K562 treated with DMSO at 1 percent for 48 hours (cell line): ENCODE results near the gene TUBB8B. TPM values are rescaled to one million over a fixed set of nuclear protein-coding genes. Genes with fewer than 3 reads are reported as not detected.

Experiments used
- total RNA-seq: library from RNA; unstranded; fragments of 300-600 nt; gene quantifications from 2 replicates; pipeline ENCODE4 v1.2.3, GENCODE V29; 2022; ENCODE audit warnings: low replicate concordance; ENCODE audit errors: extremely low read depth

Gene TUBB8B
- not detected in 2 replicates for total RNA-seq

DNA sequence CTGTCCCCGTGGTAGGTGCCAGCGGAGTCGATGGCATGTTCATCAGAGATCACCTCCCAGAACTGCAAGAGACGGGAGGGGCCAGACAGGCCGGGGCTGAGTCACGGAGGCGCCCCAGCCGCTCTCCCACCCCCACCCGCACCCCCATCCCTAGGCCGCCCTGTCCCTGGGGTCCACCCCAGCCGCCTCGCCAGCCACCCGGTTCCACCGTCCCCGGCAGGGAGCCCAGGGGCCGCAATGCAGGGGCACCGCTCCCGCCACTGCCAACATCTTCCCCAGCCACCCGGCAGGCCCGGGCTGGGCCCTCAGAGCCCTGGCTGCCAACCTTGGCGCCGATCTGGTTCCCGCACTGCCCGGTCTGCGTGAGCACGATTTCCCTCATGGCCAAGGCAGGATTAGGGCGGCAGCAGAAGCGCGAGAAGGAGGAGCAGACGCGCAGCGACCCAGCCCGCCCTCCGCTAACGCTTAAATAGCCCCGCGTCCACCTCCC is at the start of gene TUBB8B:
TUBB8B (minus strand) TSS at position 440 of the 490 bp plus-strand sequence; CDS start at position 382, 58 bp downstream.

Other genes starting within 250 kb of the TUBB8B start
- not detected in 2 replicates for gene USP14, start 108.9 kb upstream of the TUBB8B start, total RNA-seq
- not detected in 2 replicates for gene THOC1, start 218.4 kb upstream of the TUBB8B start, total RNA-seq